HG02759 (cell line): ENCODE results near the gene BTK.
A peak's percentile ranks its signal among the peaks of the same experiment; 100 is the strongest.
"Not testable (repeated sequence)": the region's sequence is repeated elsewhere in the genome, so short reads cannot be mapped to it uniquely, and the experiment has no call there.

ENCODE experiments used
- ATAC-seq: cut with Tn5 transposase; IDR thresholded peaks from one replicate; pipeline ENCODE4 v1.9.1; 2021; ENCODE audit warnings: mild to moderate bottlenecking, moderate library complexity; ENCODE audit not compliant: unreplicated experiment

BTK gene

GRCh38 chrX:101347859-101348451 lies 38.0 kb downstream of the BTK start:
- ATAC-seq = peak; percentile 1

DNA sequence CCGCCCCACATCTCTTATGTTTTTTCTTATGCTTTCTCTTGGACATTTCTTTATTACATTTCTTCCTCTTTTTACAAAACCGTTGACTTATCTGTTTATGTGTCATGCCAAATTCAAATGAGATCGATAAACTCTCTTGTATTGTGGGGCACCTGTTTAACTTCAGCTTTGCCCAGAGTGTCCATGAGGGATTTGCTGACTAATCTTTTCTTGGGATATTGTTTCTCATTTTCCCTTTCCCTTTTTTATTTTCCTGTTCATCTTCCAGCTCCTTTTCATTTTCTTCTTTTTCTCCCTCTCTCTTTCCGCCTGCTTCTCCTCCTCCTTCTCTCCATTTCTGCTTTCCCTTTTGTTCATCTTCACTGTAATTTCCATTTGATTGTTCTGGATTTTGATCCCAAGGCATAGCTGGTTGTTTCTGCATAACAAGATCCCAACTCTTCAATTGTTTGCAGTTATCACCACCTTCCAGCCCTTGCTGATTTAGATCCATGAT lies 48.2 kb downstream of the BTK start:
- no peak for ATAC-seq

GRCh38 chrX:101334310-101334709 lies 51.7 kb downstream of the BTK start:
- ATAC-seq = not testable (repeated sequence)

- ATAC-seq = not testable (repeated sequence)
These were observed 59.4 kb downstream of the BTK start for GRCh38 chrX:101326600-101326999.

DNA sequence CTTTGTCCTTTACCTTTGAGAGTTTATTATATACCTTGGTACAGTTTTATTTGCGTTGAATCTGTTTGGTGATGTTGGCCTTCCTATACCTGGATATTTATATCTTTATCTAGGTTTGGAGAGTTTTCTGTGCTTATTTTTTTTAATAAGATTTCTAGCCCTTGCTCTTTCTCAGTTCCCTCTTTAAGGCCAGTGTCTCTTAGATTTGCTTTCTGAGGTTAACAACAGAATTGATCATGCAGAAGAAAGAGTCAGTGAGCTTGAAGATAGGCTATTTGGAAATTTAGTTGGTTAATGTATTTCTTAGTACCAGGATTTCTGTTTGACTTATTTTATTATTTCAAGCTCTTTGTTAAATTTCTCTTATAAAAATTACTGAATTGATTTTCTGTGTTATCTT lies 82.2 kb downstream of the BTK start:
- no peak for ATAC-seq
